Kidney epithelial cell (primary cell): Measurements from ENCODE around the gene GUCY1A1. TPM values are rescaled to one million over a fixed set of nuclear protein-coding genes. Genes with fewer than 3 reads are reported as not detected.

Experiments
- DNase-seq: peaks from one replicate; pipeline ENCODE4 v3.0.0-alpha.2; 2010; ENCODE audit warnings: low read depth
- H3K27me3 ChIP-seq: 2 replicates; pipeline ENCODE4 v1.6.0; 2011; ENCODE audit warnings: low read length; ENCODE audit not compliant: control insufficient read depth, insufficient read depth
- H3K36me3 ChIP-seq: 2 replicates; pipeline ENCODE4 v1.5.1; 2011; ENCODE audit warnings: low read length; ENCODE audit not compliant: control insufficient read depth, insufficient read depth
- H3K4me3 ChIP-seq: 2 replicates; pipeline ENCODE4 v1.5.1; 2011; ENCODE audit warnings: low read depth, mild to moderate bottlenecking, control low read depth, low read length
- total RNA-seq: library from RNA; depleted of rRNA; stranded (reverse); fragments of >200 nt; gene quantifications from 2 replicates; pipeline ENCODE4 v1.2.3, GENCODE V29; 2015
- TF ChIP-seq, protein P1 (sequence below): IDR thresholded peaks from 2 replicates; pipeline ENCODE4 v1.5.1; 2011; ENCODE audit warnings: mild to moderate bottlenecking, moderate library complexity, low read length, control low read depth, inconsistent platforms; ENCODE audit not compliant: insufficient read depth, poor library complexity, severe bottlenecking

The GUCY1A1 gene
- total RNA-seq, 1 donor from 2014 or later, result 3.1 TPM

DNA sequence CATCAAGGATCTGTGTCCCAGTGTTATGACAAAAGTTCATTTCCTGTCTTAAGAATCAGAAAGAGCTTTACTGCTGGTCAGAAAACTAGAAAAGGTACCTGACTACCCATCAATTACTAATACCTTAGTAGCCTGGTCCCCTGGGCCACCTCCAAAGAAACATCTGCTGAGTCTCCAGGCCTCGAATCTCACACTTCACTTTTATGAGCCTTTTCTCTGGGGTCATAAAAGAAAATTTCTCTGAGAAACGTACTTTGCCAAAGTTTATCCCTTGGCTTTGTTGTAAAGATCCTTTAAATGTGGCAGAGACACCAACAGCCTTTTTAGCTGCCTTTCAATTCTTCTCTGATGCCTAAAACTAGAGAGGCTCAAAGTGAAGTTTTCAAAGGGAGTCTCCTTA is 17.8 kb downstream of the GUCY1A1 start:
- TF ChIP-seq, protein P1, sequence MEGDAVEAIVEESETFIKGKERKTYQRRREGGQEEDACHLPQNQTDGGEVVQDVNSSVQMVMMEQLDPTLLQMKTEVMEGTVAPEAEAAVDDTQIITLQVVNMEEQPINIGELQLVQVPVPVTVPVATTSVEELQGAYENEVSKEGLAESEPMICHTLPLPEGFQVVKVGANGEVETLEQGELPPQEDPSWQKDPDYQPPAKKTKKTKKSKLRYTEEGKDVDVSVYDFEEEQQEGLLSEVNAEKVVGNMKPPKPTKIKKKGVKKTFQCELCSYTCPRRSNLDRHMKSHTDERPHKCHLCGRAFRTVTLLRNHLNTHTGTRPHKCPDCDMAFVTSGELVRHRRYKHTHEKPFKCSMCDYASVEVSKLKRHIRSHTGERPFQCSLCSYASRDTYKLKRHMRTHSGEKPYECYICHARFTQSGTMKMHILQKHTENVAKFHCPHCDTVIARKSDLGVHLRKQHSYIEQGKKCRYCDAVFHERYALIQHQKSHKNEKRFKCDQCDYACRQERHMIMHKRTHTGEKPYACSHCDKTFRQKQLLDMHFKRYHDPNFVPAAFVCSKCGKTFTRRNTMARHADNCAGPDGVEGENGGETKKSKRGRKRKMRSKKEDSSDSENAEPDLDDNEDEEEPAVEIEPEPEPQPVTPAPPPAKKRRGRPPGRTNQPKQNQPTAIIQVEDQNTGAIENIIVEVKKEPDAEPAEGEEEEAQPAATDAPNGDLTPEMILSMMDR, result no peak
- no peaks in the 10 kb centered on the region for H3K27me3 ChIP-seq
- no peaks in the 10 kb centered on the region for H3K36me3 ChIP-seq
- DNase-seq, result no peak
- no peak overlapping the region for H3K4me3 ChIP-seq

DNA sequence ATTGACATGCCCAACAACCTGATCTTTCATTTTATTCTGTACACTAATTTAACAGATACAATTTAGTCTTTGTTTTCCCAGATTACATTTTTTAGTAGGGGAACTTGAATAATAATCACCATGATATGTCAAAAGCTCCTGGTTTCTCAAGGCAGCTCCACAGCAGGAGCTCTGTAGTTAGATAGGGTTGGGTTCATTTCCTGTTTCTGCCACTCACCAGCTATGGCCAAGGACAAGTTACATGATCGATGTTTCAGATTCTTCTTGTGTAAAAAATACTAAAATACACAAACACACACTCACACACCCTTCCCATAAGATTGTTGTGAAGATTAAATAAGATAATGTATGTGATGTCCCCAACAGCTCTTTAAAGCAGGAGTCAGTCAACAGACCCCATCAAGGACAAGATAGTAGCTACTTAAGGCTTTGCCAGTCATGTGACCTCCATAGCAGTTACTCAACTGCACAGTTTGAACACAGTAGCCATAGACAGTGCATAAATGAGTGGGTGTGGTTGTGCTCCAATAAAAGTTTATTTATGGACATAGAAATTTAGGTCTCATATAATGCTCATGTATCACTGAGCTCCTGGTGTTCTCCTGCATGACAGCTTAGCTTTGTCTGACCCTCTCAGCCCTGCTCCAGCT is 18.4 kb downstream of the GUCY1A1 start:
- no peaks in the 10 kb centered on the region for H3K27me3 ChIP-seq
- TF ChIP-seq, protein P1, result no peak
- no peaks in the 10 kb centered on the region for H3K36me3 ChIP-seq
- no peak for DNase-seq
- no peak overlapping the region for H3K4me3 ChIP-seq

DNA sequence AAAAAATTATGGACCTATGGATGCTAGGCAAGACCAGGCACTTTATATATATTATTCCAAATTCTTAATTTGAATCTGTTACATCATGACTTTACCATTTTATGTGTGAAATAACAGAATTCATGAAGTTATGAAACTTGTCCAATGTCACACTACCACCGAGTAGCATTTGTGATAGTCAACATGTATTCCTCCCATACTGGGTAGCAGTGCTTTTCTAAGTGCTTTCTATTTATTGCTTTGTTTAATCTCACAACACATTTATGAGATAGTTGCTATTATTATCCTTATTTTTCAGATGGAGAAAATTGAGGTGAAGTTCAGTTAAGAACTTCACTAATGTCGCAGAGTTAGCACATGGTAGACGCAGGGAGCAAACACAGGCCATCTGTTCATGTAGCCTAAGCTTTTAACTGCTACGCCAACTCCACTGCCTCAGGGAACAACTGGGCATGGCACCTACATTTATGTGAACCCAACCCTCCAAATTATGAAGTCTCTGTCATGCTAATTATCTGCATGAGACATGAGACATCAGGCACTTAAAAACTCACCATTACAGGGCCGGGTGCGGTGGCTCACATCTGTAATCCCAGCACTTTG is 20.8 kb downstream of the GUCY1A1 start:
- TF ChIP-seq, protein P1, result no peak

DNA sequence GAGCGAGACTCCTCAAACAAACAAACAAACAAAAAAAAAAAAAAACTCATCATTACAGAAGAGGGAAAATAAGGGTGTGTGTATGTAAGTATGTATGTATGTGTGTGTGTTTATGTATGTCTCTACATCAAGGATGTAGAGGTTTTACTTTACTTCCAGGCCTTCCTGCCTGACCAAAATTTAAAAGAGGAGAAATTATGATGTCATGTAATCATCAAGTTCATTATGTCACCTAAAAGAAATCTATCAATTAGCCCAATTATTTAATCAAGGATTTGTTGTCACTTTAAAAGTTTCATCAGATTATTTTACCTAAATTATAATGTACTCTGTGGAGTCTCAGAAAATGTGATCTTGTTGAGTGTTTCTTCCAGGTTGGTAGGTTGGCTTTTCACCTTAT is 21.6 kb downstream of the GUCY1A1 start:
- no peaks in the 10 kb centered on the region for H3K27me3 ChIP-seq
- H3K4me3 ChIP-seq, result no peak overlapping the region
- TF ChIP-seq, protein P1, result no peak
- no peak for DNase-seq
- no peaks in the 10 kb centered on the region for H3K36me3 ChIP-seq

More for the DNA sequence above, 20.8 kb downstream of the GUCY1A1 start:
- Histone ChIP-seq H3K27me3 (no peaks in the 10 kb centered on the region), H3K36me3 (no peaks in the 10 kb centered on the region), H3K4me3 (no peak overlapping the region)
- no peak for DNase-seq

DNA sequence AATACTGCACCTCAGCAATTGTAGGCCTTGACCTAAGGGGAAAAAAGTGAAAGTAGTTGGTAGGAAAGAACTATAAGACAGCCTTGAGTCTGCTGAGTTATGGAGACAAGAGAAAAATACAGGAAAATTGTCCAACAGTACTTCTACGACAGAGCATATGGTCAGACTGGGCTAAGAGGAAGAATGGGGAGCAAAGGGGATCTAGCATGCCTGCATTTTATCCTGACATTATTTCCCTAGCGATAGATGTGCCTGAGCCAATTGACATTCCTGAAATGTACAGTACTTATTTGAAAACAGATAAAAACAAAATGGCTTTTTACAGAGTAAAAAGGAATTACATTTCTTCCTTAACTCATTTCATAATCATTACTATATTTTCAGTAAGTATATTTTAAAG is 22.2 kb downstream of the GUCY1A1 start:
- no peak for DNase-seq
- no peak overlapping the region for H3K4me3 ChIP-seq
- H3K36me3 ChIP-seq, result no peaks in the 10 kb centered on the region
- no peaks in the 10 kb centered on the region for H3K27me3 ChIP-seq
- TF ChIP-seq, protein P1, result no peak
